Retina (tissue), 1 donor: ENCODE measurements around the gene RABGGTB.
"Not testable (repeated sequence)": the region's sequence is repeated elsewhere in the genome, so short reads cannot be mapped to it uniquely, and the experiment has no call there.

ENCODE experiments used
- DNase-seq: peaks from one replicate; pipeline ENCODE4 v3.0.0-alpha.2; 2016

The RABGGTB gene

GRCh38 chr1:75796376-75797272 lies 10.6 kb downstream of the RABGGTB start, which contains the start of gene MSH4:
TSS of gene MSH4 (plus strand) at chr1:75796882. CDS start at chr1:75796986, 104 bp downstream.
- DNase-seq: no peak

DNA sequence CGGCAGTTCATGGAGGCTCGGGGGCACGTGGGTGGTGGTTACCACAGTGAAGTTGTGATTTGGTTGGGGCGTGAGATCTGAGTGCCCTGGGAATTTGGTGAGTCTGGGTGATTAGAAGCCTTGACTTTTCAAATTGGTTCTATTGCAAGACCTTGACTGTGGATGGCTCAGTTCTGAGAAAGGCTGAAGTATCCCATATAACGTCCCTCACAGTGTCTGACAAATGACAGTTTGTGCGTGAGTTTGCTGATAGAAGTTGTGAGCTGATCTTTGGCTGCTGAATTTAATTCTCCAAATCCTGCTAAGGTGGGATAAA lies 11.2 kb downstream of the RABGGTB start:
- DNase-seq: no peak

DNA sequence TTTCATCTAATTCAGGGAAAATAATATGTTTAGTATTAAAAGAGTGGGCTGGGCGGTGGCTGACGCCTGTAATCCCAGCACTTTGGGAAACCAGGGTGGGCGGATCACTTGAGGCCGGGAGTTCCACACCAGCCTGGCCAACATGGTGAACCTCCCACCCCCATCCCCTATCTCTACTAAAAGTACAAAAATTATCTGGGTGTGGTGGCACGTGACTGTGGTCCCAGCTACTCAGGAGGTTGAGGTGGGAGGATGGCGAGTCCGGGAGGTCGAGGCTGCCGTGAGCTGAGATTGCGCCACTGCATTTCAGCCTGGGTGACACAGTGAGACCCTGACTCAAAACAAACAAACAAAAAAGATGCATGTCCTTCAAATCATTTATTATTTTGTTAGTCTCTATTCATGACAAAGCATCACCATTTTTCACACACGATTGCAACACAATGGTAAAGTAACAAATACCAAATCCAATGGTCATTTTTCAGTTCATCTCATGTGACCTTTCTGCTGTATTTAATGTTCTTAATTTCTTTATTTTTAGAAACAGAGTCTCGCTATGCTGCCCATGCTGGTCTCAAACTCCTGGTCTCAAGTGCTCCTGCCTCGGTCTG lies 11.7 kb downstream of the RABGGTB start:
- no peak for DNase-seq

DNA sequence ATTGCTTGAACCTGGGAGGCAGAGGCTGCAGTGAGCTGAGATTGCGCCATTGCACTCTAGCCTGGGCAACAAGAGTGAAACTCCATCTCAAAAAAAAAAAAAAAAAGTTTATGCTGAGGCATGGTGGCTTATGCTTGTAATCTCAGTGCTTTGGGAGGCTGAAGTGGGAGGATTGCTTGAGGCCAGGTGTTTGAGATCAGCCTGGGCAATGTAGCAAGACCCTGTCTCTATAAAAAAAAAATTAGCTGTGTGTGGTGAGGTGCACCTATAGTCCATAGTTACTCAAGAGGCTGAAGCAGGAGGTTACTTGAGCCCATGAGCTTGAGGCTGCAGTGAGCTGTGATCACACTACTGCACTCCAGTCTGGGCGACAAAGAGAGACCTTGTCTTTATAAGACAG lies 15.4 kb downstream of the RABGGTB start:
- DNase-seq: not testable (repeated sequence)

DNA sequence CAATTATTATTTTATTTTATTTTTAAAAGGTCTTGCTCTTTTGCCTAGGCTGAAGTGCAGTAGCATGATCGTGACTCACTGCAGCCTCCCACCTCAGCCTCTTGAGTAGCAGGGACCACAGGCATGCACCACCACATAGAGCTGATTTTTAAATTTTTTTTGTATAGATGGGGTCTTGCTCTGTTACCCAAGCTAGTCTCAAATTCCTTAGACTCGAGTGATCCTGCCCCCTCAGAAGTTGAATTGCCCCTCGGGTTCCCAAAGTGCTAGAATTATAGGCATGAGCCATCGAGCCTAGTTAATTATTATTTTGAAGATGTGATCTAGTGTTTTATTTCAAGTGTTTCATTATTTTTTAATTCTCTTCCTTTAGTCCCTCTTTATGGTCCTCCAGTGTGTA lies 22.9 kb downstream of the RABGGTB start:
- no peak for DNase-seq

DNA sequence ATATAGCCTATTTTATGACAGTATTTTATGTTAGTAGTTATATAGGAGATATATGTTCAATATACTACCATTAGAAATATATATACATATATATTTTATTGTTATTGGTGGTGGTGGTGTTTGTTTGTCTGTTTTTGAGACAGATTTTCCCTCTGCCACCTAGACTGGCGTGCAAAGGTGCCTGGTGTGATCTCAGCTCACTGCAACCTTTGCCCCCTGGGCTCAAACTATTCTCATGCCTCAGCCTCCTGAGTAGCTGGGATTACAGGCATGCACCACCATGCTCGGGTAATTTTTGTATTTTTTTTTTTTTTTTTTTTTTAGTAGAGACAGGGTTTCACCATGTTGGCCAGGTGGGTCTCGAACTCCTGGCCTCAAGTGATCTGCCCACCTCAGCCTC lies 24.1 kb downstream of the RABGGTB start:
- DNase-seq: not testable (repeated sequence)

- DNase-seq: no peak
These were observed 25.3 kb downstream of the RABGGTB start for GRCh38 chr1:75811211-75811981.

DNA sequence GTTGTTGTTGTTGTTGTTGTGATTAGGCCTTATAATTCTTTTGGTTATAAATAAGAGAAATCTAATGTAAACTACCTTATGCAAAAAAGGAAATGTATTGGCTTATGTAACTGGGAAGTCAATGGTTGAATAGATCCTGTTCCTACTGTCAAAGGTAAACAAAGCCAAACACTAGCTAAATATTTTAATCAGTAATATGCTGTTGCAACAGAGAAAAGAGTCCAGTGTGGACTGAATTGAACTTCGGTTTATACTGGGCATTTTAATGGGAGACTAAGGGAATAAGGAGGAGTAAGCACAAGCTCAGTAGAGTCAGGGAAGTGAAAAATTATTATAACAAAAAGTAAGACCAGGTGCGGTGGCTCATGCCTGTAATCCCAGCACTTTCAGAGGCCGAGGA lies 26.0 kb downstream of the RABGGTB start:
- no peak for DNase-seq

- DNase-seq: not testable (repeated sequence)
These were observed 37.5 kb downstream of the RABGGTB start for GRCh38 chr1:75823596-75823995.

DNA sequence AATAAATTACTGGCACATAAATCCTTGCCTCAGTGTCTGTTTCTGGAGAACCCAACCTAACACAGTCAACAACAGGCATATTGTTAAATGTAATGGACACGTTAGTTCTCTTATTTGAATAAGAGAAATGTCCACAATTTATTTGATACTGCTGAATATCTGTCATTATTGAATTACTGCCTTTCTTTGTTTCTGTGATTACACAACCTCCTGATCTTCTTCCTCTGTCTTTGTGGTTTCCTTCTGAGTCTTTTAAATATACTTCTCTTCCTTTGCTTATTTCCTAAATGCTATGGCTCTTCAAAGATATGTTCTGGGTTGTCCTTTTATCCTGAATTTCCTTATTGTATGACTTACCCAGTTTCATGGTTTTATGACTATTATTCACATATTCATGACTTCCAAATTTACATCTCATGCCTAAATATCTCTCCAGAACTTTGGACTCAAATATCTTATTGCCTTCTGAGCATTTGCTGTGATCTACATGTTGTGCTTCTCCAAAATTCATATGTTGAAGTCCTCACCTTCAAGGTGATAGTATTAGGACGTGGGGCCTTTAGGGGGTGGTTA lies 50.6 kb downstream of the RABGGTB start:
- DNase-seq: no peak

GRCh38 chr1:75838079-75838478 lies 52.0 kb downstream of the RABGGTB start:
- no peak for DNase-seq

DNA sequence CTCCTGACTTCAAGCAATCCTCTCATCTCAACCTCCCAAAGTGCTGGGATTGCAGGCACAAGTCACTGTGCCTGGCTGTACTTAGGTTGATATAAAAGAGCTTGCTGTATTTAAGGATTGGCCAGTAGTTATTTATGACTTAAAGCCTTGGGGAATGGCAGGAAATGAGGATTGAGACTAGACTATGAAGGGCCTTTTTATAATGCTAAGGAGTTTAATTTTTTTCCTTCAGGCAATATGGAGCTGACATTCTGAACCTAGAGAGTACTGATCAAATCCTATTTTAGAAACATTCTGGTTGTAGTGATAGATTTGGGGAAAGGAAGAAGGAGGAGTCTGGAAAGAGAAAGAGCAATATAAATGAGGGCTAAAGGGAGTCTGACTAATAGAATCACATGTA lies 55.4 kb downstream of the RABGGTB start:
- DNase-seq: no peak
